Stimulated activated CD8-positive, alpha-beta memory T cell treated with anti-CD3 and anti-CD28 coated beads, Interleukin-2, amount 100 ng/mL, for 48 hours (primary cell): ENCODE measurements around the gene YWHAB.
"Not testable (repeated sequence)": the region's sequence is repeated elsewhere in the genome, so short reads cannot be mapped to it uniquely, and the experiment has no call there.

Experiments used
- DNase-seq, 2 donors: peaks; one replicate each; pipeline ENCODE4 v3.0.0-alpha.2; 2020; ENCODE audit warnings: low read depth in 2 of 2

Gene YWHAB

DNA sequence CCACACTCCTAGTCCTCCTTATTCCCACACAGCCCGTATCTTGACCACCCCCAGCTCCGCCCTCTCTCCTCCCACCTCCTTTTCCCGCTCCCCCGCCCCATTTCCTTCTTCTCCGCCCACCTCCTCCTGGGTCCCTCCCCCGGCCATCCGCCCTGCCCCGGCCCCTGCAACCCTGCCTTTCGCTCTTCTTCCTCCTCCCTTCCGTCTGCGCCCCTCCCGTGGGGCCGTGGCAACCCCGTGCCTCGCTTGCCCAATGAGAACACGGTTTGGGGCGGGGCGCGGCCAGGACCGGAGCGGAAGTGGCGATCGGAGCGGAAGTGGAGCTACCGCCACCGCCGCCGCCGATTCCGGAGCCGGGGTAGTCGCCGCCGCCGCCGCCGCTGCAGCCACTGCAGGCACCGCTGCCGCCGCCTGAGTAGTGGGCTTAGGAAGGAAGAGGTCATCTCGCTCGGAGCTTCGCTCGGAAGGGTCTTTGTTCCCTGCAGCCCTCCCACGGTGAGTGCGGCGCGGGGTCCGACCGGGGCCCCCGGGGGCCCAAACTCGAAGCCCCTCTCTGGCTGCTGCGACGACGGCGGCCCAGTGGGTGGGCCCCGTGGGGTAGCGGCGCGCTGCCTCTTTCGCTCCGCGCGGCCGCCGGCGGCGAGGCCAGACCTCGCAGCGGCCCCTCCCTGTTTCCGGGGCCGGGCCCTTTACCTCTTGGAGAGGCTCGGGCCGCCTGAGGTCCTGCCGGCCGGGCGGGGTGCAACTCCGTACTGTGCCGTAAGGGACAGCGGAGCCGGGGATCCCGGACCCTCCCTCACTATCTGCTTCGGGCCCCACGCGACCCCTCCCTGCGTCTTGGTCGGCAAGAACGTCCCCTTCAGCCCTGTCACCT, at the start of gene YWHAB:
TSS of gene YWHAB (plus strand) at position 314 of the 874 bp plus-strand sequence. CDS start 15,829 bp downstream, outside the sequence.
- peak; percentile 98 to 99 for DNase-seq

DNA sequence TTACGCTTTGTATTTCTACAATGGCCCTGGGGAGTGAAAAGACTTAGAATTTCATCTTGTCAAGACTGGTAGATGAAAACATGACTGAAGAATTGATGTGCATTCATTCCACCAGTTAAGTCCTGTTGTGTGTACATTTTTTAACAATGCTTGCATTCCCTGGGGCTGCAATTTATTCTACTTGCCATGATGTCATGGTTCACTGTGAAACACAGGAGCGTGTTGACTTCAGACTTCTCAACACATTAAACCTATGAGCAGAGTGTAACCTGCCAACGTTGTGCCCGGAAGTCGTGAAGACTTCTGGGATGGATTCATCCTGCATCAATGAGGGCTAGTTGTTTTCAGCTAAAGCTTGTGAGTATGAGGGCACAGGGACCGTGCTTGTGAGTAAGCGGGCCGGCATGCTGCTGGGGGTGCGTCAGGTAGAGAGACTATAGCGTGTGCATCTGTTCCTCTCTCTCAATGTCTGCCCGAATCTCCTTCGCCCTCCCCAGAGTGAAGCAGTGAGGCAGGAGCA, 48.8 kb upstream of the YWHAB start:
- DNase-seq: no peak

DNA sequence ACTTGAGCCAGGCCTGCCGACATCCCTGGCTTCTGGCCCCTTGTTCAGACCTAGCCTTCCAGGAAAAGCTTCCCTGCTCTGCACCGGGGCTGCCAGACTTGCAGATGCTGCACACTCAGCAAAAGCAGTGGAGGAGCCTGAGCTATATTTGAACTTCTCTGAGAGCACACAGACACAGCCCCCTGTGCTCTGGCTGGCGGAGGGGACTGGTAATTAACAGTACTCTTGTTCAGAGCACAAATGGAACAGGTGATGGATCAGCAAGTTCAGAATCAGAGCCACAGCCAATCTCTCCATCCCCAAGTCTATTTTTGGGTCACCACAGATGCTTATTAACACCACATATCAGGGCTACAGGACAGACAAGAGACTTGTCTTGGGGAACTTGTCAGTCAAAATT, 47.6 kb upstream of the YWHAB start:
- DNase-seq: no peak

DNA sequence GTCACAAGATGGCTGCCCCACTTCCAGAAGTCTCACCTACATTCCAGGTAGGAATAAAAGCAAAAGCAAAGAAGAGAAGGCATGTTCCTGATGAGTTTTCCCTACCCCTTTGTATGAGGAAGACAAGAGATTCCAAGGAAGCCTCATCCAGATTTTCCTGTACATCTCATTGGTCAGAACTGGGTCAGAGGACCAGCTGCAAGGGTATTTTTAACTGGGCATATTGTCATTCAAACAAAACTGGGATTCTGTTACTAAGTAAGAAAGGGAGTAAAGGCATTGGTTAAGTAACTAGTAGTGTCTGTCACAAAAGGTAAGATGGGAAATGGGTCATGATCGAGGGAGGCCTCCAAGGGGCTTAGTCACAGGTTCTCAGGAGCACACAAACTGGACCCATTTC, 47.0 kb upstream of the YWHAB start:
- no peak for DNase-seq

DNA sequence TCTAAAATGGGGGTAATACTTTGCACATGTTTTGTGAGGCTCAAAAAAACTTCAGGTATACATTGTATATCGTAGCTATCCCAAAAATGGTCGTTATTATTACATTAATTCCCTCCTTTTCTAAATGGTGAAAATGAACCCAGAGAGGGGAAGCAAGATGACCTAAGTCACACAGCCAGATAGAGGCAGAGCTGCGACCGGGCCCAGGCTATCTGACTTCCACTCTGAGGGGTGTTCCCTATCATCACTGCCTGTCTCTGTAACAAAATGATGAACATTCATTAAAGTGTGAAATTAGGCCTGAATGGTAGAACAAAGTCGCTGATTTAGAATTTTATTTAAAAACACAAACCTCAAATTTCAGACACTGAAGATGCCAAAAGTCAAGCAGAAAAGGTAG, 46.0 kb upstream of the YWHAB start:
- DNase-seq: no peak

DNA sequence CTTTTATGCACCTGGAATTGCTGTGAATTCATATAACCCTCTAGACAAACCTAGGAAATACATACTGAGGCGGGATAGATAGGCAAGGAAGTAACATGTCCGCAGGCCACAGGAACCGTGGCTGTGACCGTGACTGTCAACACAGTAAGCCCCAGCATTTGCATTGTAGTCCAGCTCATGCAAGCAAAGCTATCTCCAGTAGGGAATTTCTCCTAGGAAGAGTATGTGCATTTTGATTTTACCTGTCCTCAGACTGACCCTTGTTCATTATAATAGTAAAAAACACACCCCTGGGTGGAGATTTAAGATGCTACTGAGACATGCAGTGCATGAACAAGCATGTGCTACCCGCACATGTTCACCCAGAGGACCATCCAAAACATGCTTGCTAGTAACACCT, 44.7 kb upstream of the YWHAB start:
- DNase-seq: no peak

DNA sequence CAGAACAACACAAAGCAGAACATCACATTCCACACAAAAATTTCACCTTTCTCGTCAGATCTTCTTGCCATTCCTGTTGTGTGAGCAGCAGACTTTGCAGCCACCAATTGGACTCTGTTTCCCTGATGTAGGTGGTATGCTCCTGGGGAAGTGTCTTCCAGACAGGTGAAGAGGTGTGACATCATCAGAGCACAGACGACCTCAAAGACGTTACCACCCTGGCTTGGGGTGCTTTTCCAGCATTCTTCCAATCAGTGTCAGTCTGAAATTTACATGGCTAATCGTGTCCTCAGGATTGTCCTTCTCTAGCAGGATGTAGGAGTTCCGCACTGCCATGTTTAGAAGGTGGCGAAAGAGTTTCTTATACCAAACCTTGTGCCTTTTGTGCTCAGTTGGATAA, 43.5 kb upstream of the YWHAB start:
- DNase-seq: no peak

DNA sequence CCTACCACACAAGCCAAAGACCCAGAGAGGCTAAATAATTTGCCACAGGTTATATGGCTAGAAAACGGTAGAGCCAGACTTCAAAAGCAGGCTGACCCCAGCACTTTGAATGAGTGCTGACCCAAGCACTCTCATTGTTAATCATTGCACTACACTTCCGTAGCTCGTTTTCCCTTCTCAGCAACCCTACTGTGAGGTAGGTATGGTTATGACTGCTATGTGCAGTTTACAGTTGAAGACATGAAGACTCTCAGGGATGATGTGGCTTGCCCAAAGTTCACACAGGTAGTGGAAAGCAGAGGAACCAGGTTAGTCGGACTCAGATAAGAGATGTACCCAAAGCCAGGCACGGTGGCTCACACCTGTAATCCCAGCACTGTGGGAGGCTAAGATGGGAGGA, 41.6 kb upstream of the YWHAB start:
- DNase-seq: no peak

DNA sequence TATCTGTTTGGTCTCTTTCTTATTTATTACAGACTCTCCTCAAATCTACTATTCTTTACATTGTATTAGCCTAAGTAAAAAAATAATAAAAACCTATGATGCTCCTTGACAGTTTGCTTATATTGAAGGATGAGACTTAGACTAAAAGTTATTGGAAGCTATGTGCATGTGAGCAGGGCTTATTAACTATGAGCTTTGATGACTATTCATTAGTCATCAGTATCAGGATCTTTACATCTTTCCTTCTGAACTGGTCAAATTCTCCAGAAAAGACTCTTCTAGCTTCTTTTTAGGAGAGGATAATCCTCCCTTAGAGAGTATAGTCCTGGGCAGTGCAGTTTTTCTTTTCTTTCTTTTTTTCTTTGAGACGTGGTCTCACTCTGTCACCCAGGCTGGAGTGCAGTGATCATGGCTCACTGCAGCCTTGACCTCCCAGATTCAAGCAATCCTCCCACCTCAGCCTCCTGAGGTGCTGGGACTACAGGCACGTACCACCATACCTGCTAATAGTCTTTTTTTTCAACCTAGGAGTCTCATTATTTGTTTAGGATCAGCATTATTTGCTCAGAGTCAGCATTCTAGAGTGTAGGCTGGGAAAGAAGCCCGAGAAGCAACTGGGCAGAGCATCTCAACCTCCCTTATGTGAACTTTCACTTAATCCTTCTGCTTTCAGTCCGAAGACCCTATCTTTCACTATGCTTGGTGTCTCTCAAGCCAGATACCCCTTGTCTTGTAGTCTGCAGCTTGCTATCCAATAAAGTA, 37.1 kb upstream of the YWHAB start:
- no peak for DNase-seq

DNA sequence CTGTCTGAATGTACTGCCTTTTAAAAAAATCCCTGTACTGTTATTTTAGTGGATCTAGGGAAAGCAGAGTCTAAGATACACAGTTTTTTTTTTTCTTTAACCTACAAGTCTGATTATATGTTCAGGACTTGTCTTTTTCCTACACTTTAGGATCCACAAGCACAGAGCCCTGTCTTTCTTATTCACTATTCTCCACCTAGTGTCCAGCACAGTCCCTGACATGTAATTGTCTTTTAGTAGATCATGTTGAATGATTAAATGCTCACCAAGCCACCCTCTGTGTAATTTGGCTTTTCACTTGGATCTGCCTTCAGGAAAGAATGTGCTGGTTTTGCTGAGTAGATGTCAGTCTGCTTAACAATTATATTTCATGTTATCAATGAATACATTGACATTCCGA, 35.8 kb upstream of the YWHAB start:
- DNase-seq: no peak

DNA sequence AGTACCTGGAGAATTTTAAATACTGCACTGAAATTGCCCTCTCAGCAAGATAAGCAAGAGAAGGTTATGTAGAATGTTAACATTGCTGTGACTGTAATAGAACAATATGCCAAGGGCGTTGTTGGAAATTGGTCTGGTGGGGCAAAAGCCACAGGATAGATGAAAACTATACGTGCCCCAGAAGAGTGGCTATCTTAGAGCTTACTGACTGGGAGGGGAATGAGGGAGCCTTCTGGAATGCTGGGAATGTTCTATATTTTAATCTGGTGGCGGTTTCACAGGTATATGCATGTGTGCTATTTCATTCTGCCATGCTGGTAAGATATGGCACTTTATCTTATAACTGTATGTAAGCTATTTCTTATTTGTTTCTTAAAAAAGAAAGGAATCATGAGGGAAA, 35.2 kb upstream of the YWHAB start:
- no peak for DNase-seq

DNA sequence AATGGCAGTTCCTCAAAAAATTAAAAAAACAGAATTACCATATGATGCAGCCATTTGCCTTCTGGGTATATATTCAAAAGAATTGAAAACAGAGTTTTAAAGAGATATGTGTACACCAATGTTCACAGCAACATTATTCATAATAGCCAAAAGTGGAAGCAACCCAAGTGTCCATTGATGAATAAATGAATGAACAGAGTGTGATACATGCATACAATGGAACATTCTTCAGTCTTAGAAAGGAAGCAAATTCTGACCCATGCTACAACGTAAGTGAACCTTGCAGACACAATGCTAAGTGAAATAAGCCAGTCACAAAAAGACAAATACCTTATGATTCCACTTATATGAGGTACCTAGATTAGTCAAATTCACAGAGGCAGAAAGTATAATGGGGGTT, 34.7 kb upstream of the YWHAB start:
- DNase-seq: no peak

DNA sequence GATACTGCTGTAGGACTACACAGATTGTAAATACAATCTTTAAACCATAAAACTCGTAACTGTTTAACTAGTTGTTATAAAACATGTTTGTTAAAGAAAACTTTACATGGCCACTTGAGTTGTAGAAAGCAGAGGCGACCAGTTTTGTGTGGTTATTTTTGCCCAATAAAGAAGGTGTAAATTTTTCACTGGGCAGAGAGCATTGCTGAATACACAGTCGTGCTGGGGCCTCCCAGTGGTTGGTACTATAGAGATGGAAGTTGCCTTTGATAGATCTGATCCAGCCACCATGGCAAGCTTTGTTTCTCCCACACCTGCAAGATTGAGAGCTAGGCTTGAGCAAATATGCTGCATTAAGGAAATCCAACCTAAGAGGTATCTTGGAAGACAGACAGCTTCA, 34.0 kb upstream of the YWHAB start:
- no peak for DNase-seq

DNA sequence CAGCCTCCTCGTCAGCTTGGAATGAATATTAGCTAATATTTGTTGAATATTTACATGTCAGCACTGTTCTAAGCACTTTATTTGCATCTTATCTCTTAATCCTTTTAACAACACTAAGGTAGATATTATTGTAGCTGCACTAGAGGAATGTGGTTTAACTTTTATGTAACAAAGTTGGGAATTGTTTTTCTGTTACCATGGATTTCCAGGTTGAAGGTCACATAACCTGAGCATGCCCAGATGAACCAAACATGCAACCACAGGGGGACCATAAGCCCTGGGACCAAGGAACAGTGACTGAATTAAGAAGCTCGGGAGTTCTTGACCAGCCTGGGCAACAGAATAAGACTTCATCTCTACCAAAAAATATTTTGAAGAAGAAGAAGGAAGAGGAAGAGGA, 29.1 kb upstream of the YWHAB start:
- no peak for DNase-seq

DNA sequence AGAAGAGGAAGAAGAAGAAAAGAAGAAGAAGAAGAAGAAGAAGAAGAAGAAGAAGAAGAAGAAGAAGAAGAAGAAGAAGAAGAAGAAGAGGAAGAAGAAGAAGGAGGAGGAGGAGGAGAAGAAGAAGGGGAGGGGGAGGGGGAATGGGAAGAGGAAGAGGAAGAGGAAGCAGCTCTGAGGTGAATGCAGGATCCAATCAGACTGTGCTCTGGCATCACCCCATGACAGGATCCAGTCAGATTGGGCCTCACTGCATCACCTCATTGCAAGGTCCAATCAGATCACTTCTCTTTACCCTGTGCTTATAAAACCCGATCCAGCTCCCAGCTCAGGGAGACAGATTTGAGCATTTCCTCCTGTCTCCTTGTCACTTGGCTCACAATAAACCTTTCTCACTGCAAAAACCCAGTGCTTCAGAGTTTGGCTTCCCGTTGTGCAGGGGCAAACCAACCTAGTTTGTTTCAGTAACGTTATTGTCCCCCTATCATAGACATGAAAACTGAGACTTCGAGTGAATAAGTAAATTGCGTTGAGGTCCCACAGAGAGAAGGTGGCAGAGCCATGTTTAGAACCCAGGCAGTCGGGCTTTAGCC, 28.6 kb upstream of the YWHAB start:
- no peak for DNase-seq

DNA sequence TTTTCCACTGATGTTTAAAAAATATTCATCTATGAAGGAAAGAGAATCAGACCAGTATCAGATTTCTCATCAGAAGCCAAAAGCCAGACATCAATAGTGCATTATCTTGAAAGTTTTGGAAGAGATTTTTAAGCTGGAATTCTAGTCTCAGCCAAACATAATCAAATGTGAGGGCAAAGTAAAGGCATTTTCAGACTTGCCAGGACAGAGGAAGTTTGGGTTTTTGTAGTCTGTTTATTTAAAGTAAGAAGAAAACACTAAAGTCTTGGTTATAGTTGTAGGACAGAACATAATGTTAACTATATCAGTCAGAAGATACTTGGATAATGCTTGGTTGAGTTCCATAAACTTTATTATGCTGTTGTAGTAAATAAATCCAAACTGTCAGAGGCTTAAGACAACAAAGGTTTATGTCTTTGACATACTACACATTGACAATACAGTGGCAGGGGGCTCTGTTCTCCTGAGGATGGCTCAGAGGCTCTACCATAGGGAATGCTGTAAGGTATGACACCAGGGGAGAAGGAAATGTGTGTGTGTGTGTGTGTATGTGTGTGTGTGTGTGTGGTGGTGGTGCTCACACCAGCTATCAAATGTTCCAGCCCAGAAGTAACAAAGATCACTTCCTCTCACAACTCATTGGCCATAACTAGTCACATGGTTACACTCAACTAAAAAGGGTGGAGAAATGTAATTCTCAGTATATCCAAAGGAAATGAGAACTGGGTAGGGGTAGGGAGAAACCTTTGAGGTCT, 26.7 kb upstream of the YWHAB start:
- no peak for DNase-seq

DNA sequence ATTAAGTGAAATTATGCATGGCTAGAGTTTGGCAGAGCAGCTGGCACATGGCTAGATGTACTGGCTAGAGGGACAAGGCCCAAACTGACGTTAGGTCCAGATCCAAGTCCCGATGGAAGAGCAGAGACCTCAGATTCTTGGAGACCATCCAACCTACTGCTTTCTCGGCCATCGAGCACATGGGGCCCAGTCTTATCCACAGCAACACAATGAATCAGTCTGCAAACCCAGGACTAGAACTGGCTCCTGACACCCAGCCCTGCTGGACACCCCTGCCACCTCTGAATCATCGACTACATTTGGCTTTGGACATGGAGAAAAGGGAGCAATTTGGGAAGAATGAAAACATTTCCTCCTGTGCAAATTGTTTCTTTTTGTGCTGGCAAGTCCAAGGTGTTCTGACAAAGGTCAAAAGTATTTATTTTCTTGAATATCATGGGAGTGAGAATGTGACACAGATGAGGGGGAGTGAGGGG, 23.9 kb upstream of the YWHAB start:
- DNase-seq: no peak

DNA sequence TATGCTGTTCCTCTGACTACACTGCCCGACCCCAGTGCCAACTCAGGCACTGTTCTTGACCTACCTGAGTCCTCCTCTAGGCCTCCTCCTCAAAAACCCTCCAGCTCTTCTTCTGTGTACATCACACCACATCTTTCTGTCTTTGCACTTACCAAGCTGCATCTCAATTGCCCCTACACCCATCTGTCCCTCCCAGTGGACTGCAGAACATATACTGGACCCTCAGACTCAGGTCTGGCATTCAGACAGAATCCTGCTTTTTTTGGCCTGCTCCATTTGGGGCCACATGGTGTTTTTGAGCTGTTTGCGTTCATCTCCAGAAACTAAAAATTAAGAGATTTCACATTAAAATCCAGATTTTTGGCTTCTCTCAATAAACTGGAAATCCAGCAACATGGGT, 23.2 kb upstream of the YWHAB start:
- DNase-seq: no peak

DNA sequence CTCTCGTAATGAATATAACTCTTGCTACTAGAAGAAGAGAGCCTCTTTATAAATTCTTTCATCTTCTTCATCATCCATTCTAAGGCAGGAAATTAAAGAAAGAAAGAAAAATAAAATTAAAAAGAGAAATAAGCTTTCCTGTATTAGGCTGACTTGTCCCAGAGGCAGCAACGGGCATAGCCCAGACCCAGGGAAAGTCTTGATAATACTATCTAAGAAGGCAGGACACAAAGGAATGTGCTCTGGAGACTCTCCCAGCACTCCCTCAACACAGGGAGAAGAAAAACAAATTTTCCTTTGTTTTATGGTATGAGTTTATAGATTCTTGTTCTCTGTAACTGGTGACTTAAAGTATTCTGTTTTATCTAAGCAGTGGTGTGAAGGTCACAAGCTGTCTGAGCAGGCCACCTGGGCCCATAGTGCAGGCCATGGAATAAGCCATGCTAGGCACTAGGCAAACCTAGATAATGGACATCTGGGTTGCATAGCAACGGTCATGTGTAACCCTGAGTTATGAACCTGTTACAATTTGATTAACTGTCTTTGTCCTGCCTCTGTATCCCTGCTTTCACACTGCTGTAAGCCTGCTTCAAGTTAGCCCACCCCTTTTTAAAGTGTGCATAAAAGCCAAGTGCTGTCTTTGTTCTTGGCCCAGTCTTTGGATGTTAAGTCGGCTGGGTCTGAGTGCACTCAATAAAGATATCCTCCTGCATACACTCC, 22.0 kb upstream of the YWHAB start:
- not testable (repeated sequence) for DNase-seq

DNA sequence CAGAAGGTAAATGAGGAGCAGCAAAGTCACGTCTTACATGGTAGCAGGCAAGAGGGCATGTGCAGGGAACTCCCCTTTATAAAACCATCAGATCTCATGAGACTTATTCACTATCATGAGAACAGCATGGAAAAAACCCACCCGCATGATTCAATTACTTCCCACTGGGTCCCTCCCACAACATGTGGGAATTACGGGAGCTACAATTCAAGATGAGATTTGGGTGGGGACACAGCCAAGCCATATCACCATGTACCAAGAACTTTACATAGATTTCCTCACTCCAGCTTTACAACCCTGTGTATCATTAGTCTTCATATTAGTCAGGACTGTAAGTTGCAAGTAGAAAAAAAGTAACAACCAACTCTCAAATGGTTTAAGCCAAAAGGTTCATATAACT, 21.0 kb upstream of the YWHAB start:
- not testable (repeated sequence) for DNase-seq
